ENCODE data around the gene OTOP3. TPM values are rescaled to one million over a fixed set of nuclear protein-coding genes. Genes with fewer than 3 reads are reported as not detected.

The OTOP3 gene, protein sequence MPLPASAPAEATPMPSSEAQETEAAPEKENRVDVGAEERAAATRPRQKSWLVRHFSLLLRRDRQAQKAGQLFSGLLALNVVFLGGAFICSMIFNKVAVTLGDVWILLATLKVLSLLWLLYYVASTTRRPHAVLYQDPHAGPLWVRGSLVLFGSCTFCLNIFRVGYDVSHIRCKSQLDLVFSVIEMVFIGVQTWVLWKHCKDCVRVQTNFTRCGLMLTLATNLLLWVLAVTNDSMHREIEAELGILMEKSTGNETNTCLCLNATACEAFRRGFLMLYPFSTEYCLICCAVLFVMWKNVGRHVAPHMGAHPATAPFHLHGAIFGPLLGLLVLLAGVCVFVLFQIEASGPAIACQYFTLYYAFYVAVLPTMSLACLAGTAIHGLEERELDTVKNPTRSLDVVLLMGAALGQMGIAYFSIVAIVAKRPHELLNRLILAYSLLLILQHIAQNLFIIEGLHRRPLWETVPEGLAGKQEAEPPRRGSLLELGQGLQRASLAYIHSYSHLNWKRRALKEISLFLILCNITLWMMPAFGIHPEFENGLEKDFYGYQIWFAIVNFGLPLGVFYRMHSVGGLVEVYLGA
- total RNA-seq, result 0.08 and 0.27 TPM in 2 replicates

DNA sequence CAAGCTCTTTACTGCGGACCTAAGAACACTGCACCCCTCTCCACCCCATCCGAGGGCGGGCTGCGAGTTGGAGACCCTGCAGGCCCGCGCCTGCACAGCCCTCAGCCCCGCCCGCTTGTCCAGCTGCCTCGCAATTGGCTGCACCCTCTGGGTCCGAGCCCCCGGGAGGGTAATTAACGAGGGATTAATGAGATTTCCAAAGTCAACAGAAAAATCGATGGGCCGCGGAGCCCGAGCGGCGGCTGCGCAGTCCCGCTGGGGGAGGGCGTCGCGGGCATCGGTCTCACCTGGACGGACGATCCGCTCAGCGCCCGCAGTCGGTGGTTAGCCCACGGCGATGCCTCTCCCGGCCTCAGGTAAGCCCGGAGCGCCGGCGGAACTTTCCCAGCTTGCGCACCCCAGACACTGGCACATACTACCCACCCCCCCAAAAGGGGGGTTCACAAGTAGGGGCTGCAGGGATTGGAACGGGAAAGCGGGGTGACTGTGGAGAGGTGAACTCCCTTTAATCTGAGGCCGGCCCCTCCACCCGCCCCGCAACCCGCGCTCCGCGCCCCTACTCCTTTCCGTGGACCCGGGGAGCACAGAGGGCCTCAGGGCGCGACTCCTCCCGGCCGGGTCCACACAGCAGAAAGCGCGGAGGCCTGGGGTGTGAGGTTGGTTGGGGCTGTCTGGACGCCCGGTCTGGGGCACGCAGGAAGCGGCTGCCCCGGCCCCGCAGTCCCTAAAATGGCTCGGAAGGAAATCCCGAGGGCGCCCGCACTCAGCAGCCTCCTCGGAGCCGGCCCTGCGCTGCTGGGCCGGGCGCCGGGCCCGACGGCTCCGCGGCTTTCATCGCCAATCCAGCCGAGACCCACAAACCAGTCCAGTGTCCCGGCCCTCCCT lies at the start of gene OTOP3:
TSS of gene OTOP3 (plus strand) at position 314 of the 885 bp plus-strand sequence. CDS start at position 338, 24 bp downstream.

DNA sequence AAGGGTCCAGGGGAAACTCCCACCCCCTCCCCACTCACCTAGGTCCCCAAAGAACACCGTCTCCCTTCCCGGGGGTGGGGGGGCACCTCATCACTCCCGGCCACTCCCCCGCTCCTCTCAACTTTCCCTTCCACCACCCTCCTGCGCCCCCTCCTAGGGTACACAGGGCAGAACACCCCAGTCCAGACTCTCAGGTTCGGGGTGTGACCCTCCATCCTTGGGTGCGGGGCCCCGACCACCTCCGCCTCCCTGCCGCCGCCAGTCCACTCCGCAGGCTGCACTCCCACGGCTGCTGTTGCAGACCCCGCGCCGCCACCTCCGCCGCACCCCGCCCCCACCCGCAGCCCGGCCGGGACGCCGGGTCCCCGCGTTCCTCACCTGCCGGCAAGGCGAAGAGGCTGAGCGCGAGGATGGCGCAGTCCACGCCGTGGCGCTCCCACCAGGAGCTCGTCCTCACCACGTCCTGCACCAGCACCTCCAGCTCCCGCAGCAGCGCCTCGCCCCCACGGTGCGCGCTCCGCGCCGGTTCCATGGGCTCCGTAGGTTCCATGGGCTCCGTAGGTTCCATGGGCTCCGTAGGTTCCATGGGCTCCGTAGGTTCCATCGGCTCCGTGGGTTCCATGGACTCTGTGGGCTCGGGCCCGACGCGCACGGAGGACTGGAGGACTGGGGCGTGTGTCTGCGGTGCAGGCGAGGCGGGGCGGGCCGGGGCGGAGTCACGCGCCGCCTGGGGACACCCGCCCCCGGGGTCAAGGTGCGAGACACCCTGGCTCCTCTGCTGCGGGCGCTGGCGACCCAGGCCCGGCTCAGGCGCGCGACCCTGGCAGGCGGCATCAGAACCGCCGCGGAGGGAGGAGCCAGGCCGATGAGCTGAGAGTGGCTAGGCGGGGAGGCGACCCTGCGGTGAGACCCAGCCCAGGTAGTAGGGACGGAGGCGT lies 42.5 kb upstream of the OTOP3 start, which contains the start of gene FADS6:
TSS of gene FADS6 (minus strand) at position 660 of the 938 bp plus-strand sequence. CDS start at position 622, 38 bp downstream.

DNA sequence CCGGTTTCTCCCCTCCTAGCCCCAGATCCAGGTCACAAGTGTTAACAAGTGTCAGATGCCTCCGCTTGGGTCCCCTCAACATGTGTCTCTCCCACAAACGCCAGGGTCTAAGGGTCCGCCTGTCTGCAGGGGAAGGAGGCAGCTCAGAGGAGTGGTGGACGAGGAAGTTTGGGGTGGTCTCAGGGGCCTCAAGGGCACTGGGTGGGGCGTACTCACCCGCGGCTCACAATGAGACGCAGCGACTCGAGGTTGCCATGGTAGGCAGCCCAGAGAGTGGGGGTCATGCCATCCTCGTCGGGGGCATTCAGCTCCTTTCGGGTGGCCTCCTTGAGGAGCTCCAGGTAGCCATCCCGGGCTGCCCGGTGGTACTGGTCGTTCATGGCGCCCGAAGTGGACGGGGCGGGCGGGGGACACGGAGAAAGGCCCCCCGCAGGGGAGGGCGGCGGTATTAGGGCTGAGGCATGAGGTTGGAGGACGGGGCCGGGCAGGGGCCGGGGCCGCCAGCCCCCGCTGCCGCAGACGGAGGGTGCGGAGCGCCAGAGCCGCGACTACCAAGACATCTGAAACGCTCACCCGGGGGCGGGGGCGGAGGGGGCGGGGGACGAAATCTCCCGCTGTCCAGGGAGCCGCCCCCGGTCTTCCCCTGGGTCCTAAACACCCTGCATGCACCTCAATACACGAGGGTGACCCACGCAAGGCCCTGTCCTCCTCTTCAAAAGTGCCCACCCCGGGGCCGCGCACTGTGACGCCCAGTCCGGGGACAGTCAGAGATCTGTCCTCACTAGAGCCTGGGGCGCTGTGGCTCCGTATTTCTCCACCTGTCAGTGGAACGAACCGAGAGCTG lies 12.8 kb upstream of the OTOP3 start, which contains the start of gene USH1G:
TSS of gene USH1G (minus strand) at position 562 of the 844 bp plus-strand sequence. CDS start at position 380, 182 bp downstream.

DNA sequence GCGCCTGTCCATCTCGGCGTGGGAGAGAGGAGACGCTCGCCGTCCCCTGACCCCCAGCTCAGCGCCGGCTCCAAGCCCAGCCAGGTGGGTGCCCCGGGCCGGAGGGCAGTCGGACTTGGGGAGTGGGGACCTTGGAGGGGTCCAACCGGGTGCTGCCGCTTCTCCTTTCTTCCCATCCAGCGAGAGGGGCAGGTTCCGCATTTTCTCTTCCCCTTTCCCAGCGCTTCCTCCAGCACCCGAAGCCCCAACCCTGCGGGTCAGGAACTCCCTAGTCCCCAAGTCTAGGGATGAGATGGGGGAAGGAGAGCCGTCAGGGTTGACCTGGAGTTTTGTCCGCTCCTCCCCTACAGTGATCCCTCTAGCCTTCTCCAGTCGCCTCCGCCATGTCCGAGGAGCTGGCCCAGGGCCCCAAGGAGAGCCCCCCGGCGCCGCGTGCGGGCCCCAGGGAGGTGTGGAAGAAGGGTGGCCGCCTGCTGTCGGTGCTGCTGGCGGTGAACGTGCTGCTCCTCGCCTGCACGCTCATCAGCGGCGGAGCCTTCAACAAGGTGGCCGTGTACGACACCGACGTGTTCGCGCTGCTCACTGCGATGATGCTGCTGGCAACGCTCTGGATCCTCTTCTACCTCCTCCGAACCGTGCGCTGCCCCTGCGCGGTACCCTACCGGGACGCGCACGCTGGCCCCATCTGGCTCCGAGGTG lies 11.3 kb upstream of the OTOP3 start, which contains the start of gene OTOP2:
TSS of gene OTOP2 (plus strand) at position 24 of the 699 bp plus-strand sequence. CDS start at position 384, 360 bp downstream.

DNA sequence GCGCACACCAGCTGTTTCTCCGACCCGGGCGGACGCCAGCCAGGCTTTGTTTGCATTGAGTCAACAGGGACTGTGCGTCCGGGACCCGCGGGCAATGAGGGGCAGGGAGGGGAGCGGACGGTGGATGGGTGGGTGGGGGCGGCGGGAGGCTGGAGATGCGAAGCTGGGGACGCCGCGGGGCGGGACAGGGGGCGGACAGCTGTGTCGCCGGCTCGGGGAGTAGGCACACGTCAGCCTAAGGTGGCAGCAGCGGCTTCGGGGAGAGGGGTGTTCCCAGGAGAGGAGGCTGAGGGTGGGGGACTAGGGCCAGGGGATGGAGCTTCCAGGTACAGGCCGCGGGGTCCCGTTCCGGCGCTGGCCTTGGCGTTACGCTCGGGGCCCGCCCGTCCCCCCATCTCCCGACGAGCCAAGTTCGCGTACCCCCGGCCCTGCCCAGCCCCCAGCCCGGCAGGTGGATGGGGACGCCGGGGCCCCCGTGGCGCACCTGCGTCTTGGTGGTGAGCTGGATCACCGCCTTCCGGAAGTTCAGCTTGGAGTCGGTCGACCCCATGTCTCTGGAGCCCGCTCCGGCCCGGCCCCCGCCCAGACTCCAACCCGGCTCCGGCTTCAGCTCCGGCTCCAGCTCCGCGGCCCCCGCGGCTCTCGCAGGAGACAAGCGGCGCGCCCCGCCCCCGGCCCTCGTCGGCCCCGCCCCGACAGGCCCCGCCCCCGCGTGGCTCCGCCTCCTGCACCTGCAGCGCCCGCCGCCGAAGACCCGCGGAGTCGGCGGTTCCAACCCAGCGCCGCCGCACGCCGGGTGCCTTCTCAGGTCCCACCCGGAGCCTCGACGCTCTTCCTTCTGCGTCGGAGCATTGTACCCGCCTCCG lies 36.6 kb downstream of the OTOP3 start, which contains the start of gene HID1:
TSS of gene HID1 (minus strand) at position 653 of the 866 bp plus-strand sequence. CDS start at position 550, 103 bp downstream.

DNA sequence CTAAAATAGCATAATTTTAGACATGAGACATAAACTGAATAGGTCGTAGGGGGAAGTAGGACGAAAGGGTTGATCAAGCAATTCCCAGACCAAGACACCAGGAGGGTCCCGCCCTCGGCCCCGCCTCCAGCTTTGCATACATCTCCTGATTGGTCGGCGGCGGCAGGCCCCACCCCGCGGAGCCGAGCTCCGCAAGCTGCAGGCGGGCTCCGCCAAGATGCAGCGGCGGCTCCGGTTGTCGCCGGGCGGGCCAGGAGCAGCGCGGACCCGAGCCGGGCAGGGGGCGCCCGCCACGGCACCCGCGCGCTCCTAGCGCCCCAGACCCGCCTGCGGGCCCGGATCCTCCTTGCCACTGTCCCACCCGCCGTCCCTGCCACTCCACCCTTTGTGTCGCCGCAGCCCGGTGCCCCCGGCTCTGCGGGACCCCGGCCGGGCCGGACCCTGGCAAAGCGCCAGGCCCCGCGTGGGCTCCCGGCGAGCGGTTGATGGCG lies 51.8 kb downstream of the OTOP3 start, which contains the start of gene CDR2L:
TSS of gene CDR2L (plus strand) at position 215 of the 491 bp plus-strand sequence. CDS start 412 bp downstream, outside the sequence.

Other genes with a start within 250 kb of the OTOP3 start
- not detected in 2 replicates for gene CD300LF, start 223.0 kb upstream of the OTOP3 start, total RNA-seq
- gene RAB37, start 198.6 kb upstream of the OTOP3 start, total RNA-seq, result not detected in 2 replicates
- gene NHERF1, start 187.3 kb upstream of the OTOP3 start, total RNA-seq, result 51.9 and 79.5 TPM in 2 replicates
- gene NAT9, start 159.6 kb upstream of the OTOP3 start, total RNA-seq, result 19.5 and 28.0 TPM in 2 replicates
- gene GRIN2C, start 76.0 kb upstream of the OTOP3 start, total RNA-seq, result not detected in 2 replicates
- gene FDXR, start 62.9 kb upstream of the OTOP3 start, total RNA-seq, result 34.6 and 48.0 TPM in 2 replicates
- gene FADS6, start 42.3 kb upstream of the OTOP3 start, total RNA-seq, result not detected in 2 replicates
- 0.27 and 0.70 TPM in 2 replicates for gene USH1G, start 12.6 kb upstream of the OTOP3 start, total RNA-seq
- not detected in 2 replicates for gene OTOP2, start 11.6 kb upstream of the OTOP3 start, total RNA-seq
- gene HID1, start 36.9 kb downstream of the OTOP3 start, total RNA-seq, result 0.08 and 0.16 TPM in 2 replicates
- 11.9 and 20.4 TPM in 2 replicates for gene CDR2L, start 51.7 kb downstream of the OTOP3 start, total RNA-seq
- gene MRPL58, start 76.8 kb downstream of the OTOP3 start, total RNA-seq, result 74.5 and 123 TPM in 2 replicates
- 285 and 333 TPM in 2 replicates for gene ATP5PD, start 111.1 kb downstream of the OTOP3 start, total RNA-seq
- 10.4 and 13.3 TPM in 2 replicates for gene KCTD2, start 111.3 kb downstream of the OTOP3 start, total RNA-seq
- 4.7 and 13.4 TPM in 2 replicates for gene SLC16A5, start 152.1 kb downstream of the OTOP3 start, total RNA-seq
- gene ARMC7, start 174.1 kb downstream of the OTOP3 start, total RNA-seq, result 2.3 and 4.1 TPM in 2 replicates
- gene NT5C, start 195.8 kb downstream of the OTOP3 start, total RNA-seq, result 203 and 206 TPM in 2 replicates
- gene JPT1, start 218.6 kb downstream of the OTOP3 start, total RNA-seq, result 175 and 272 TPM in 2 replicates
- gene SUMO2, start 247.1 kb downstream of the OTOP3 start, total RNA-seq, result 98.9 and 112 TPM in 2 replicates